Lung (tissue), 12 donors: Measurements from ENCODE around the gene TMEM132A. TPM values are rescaled to one million over a fixed set of nuclear protein-coding genes. Genes with fewer than 3 reads are reported as not detected.

Experiments used
- ATAC-seq: fragments of 200-7000 bp; cut with Tn5 transposase; one replicate; pipeline ENCODE4 v1.9.1; 2020; ENCODE audit warnings: moderate number of reproducible peaks; ENCODE audit not compliant: insufficient read depth, low FRiP score
- DNase-seq, 3 donors: peaks; one replicate each; pipeline ENCODE4 v3.0.0-alpha.2; 2013 to 2017
- H3K27ac ChIP-seq, 2 donors: one replicate each; pipeline ENCODE4 v1.5.1; 2013; ENCODE audit warnings: mild to moderate bottlenecking in 2 of 2, moderate library complexity in 2 of 2, control low read depth in 1 of 2, inconsistent platforms in 1 of 2, low read depth in 1 of 2, low read length in 1 of 2
- H3K27me3 ChIP-seq, 3 donors: one replicate each; pipeline ENCODE4 v1.5.1; 2013; ENCODE audit warnings: low read length in 2 of 3; ENCODE audit not compliant: control insufficient read depth in 3 of 3, insufficient read depth in 3 of 3
- H3K36me3 ChIP-seq, 4 donors: one replicate each; pipeline ENCODE4 v1.5.1; 2013; ENCODE audit warnings: low read length in 4 of 4, mild to moderate bottlenecking in 1 of 4, moderate library complexity in 1 of 4; ENCODE audit not compliant: control insufficient read depth in 4 of 4, insufficient read depth in 4 of 4
- H3K4me1 ChIP-seq, 5 donors: one replicate each; pipeline ENCODE4 v1.5.1; 2013; ENCODE audit warnings: low read length in 5 of 5, mild to moderate bottlenecking in 2 of 5, moderate library complexity in 1 of 5; ENCODE audit not compliant: control insufficient read depth in 5 of 5, insufficient read depth in 5 of 5
- H3K4me3 ChIP-seq: one replicate; pipeline ENCODE4 v1.5.1; 2013; ENCODE audit warnings: mild to moderate bottlenecking, control low read depth, moderate library complexity
- H3K9ac ChIP-seq, 2 donors: one replicate each; pipeline ENCODE4 v1.5.1; 2013; ENCODE audit warnings: low read length in 2 of 2, control low read depth in 1 of 2; ENCODE audit not compliant: insufficient read depth in 1 of 2
- H3K9me3 ChIP-seq, 4 donors: one replicate each; pipeline ENCODE4 v1.5.1; 2013; ENCODE audit warnings: low read length in 3 of 4, mild to moderate bottlenecking in 1 of 4, moderate library complexity in 1 of 4; ENCODE audit not compliant: control insufficient read depth in 4 of 4, insufficient read depth in 3 of 4
- WGBS, 2 donors: extraction: QIAGEN DNeasy Blood & Tissue Kit; methylation state at CpG; one replicate each; pipeline ENCODE4 v1.1.7; 2013; 5-methylcytosine and 5-hydroxymethylcytosine counted together
- polyA plus RNA-seq, 2 donors: library from polyadenylated mRNA; stranded (reverse); fragments of 200-250 nt; gene quantifications; one replicate each; pipeline ENCODE4 v1.2.1, GENCODE V29; 2013
- total RNA-seq, 2 donors: library from RNA; depleted of rRNA in 1 of 2; stranded (reverse); fragments of >200 nt in 1 of 2; gene quantifications; one replicate each; pipeline ENCODE4 v1.2.1, GENCODE V29; 2014 to 2021
- TF ChIP-seq, protein P1 (sequence below): IDR thresholded peaks from 2 replicates; pipeline ENCODE4 v1.5.1; 2012; ENCODE audit warnings: mild to moderate bottlenecking; ENCODE audit errors: control extremely low read depth, extremely low read depth
- donor health status: control.
- donor health status: control.
- donor health status: Bipolar disorder and iron deficiency.
- donor health status: healthy.
- donor health status: DM: yes; HTN: yes; CAD: no.

Gene TMEM132A
- total and polyA plus RNA-seq, 4 donors: 6.7 to 20.5 (median 17.5) TPM

DNA sequence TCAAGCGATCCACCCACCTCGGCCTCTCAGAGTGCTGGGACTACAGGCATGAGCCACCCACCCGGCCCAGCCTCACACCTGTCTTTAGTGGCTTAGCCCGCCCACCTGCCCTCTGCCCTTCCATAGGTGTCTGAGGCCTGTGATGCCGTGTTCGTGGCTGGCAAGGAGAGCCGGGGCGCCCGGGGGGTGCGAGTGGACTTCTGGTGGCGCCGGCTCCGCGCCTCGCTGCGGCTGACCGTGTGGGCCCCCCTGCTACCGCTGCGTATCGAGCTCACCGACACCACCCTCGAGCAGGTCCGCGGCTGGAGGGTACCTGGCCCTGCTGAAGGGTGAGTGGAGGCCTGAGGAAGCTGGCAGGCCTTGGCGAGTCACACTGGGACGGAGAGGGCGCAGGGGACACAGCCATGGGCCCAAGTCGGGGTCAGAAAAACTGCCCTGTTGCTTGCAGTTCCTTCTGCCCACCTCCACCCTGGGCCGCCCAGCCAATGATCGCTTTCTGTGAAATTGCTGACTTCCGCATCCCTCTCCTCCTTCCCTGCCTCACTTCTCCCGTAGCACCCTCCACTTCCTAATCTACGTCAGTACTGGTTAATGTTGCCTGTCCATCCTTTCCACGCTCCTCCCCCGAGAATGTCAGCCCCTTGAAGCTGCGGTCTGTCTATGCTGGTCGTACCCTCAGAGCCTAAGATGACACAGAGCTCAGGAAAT is 9.3 kb downstream of the TMEM132A start:
- Histone ChIP-seq H3K27ac (no peak overlapping the region), H3K9ac (no peak overlapping the region), H3K4me1 (peaks cover 0 to 12% (median 0%) of the 10 kb centered on the region in 5 donors), H3K27me3 (no peaks in the 10 kb centered on the region), H3K9me3 (no peaks in the 10 kb centered on the region), H3K4me3 (no peak overlapping the region), H3K36me3 (peaks cover 0 to 11% (median 9%) of the 10 kb centered on the region in 4 donors)
- ATAC-seq: no peak
- TF ChIP-seq, protein P1, sequence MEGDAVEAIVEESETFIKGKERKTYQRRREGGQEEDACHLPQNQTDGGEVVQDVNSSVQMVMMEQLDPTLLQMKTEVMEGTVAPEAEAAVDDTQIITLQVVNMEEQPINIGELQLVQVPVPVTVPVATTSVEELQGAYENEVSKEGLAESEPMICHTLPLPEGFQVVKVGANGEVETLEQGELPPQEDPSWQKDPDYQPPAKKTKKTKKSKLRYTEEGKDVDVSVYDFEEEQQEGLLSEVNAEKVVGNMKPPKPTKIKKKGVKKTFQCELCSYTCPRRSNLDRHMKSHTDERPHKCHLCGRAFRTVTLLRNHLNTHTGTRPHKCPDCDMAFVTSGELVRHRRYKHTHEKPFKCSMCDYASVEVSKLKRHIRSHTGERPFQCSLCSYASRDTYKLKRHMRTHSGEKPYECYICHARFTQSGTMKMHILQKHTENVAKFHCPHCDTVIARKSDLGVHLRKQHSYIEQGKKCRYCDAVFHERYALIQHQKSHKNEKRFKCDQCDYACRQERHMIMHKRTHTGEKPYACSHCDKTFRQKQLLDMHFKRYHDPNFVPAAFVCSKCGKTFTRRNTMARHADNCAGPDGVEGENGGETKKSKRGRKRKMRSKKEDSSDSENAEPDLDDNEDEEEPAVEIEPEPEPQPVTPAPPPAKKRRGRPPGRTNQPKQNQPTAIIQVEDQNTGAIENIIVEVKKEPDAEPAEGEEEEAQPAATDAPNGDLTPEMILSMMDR: no peak
- 94 to 97% methylated on average over 37 of the region's 37 CpGs for WGBS, 2 donors
- no peak for DNase-seq

DNA sequence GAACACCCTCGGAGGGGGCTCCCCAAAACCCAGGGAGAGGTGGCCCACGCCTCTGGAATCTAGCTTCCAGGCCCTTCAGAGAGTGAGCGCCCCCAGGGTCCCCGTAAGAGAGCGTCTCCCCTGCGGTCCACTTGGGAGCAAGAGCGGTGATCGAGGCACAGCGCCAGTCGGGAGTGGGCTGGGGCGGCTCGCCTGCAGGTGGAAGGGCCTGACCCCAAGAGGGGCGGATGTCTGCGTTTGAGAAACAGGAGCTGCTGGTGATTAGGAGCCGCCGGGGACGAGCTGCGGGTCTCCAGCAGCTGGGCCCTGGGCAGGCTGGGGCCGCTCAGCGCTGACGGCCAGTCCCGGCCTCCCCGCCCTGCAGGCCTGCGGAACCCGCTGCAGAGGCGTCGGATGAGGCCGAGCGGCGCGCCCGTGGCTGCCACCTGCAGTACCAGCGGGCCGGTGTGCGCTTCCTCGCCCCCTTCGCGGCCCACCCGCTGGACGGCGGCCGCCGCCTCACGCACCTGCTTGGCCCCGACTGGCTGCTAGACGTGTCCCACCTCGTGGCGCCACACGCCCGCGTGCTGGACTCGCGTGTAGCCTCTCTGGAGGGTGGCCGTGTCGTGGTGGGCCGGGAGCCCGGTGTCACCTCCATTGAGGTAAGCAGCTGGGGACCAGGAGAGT is 10.0 kb downstream of the TMEM132A start:
- peaks cover 0 to 13% (median 9%) of the 10 kb centered on the region in 4 donors for H3K36me3 ChIP-seq
- no peak overlapping the region for H3K27ac ChIP-seq
- WGBS, 2 donors: 95 to 96% methylated on average over 49 to 57 of the region's 57 CpGs
- H3K27me3 ChIP-seq: no peaks in the 10 kb centered on the region
- H3K9me3 ChIP-seq: no peaks in the 10 kb centered on the region
- peaks cover 0 to 14% (median 0%) of the 10 kb centered on the region in 5 donors for H3K4me1 ChIP-seq
- TF ChIP-seq, protein P1: no peak
- no peak overlapping the region for H3K9ac ChIP-seq
- ATAC-seq (no peak), DNase-seq (no peak)
- no peak overlapping the region for H3K4me3 ChIP-seq

DNA sequence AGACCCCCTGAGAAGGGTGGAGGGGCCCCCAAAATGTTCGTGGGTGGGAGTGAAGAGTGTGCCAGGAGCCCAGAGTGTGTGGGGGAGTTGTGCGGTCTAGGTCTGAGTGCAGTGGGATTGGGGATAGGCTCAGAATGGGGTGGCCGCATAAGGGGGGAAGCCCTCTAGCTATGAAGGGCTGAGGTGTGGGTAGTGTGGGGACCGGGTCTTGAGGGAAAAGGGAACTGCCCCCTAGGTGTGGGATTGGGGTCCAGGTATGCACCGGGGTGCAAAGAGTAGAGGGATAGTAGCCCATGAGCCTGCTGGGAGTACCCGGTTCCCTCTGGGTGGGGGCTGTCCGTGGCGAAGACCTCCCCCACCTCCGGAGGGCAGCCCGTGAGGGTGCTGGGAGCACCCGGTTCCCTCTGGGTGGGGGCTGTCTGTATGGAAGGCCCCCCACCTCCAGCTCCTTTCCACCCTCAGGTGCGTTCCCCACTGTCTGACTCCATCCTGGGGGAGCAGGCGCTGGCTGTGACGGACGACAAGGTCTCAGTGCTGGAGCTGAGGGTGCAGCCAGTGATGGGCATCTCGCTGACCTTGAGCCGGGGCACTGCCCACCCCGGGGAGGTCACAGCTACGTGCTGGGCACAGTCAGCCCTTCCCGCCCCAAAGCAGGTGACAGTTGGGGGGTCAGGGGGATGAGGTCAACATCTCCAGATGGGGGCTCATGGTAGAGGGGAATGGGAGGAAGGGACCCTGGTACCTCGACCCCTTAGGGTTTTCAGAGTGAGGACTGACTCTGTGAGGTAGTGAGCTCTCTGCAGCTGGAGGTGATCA is 10.7 kb downstream of the TMEM132A start:
- Histone ChIP-seq H3K9me3 (no peaks in the 10 kb centered on the region), H3K27ac (no peak overlapping the region), H3K4me1 (peaks cover 0 to 14% (median 0%) of the 10 kb centered on the region in 5 donors), H3K27me3 (no peaks in the 10 kb centered on the region), H3K36me3 (peaks cover 0 to 13% (median 7%) of the 10 kb centered on the region in 4 donors), H3K4me3 (no peak overlapping the region), H3K9ac (no peak overlapping the region)
- WGBS, 2 donors: 89 to 93% methylated on average over 21 of the region's 21 CpGs
- DNase-seq (no peak), ATAC-seq (no peak)
- TF ChIP-seq, protein P1: no peak
